CD4-positive, CD25-positive, alpha-beta regulatory T cell (primary cell): ENCODE measurements around the gene KCNAB2. TPM values are rescaled to one million over a fixed set of nuclear protein-coding genes. Genes with fewer than 3 reads are reported as not detected.

Experiments used
- ATAC-seq, 2 donors: fragments of 150-1000 bp; cut with Tn5 transposase; one replicate each; pipeline ENCODE4 v1.10.0; 2021; ENCODE audit warnings: low read depth in 2 of 2, moderate number of reproducible peaks in 2 of 2, moderate library complexity in 1 of 2
- DNase-seq, 3 donors: peaks; one replicate each; pipeline versions ENCODE4 v3.0.0 to v3.0.0-alpha.2; 2012 to 2022; ENCODE audit warnings: mixed read lengths in 1 of 3
- H3K27ac ChIP-seq: one replicate; pipeline ENCODE4 v1.7.0; 2013; ENCODE audit warnings: mild to moderate bottlenecking, low read length; ENCODE audit not compliant: insufficient read depth, poor library complexity, severe bottlenecking
- H3K27me3 ChIP-seq: one replicate; pipeline ENCODE4 v1.7.0; 2013; ENCODE audit warnings: low read length; ENCODE audit not compliant: control insufficient read depth, insufficient read depth
- H3K36me3 ChIP-seq: one replicate; pipeline ENCODE4 v1.7.0; 2013; ENCODE audit warnings: mild to moderate bottlenecking, low read length, moderate library complexity; ENCODE audit not compliant: control insufficient read depth, insufficient read depth
- H3K4me1 ChIP-seq: 2 replicates; pipeline ENCODE4 v1.7.0; 2013; ENCODE audit warnings: mild to moderate bottlenecking, low read length; ENCODE audit not compliant: insufficient read depth, control insufficient read depth, poor library complexity, severe bottlenecking
- H3K4me3 ChIP-seq: one replicate; pipeline ENCODE4 v1.7.0; 2013; ENCODE audit warnings: low read depth, mild to moderate bottlenecking, low read length, moderate library complexity
- H3K9me3 ChIP-seq, 2 experiments: 1 replicate in 1 of 2; 2 replicates in 1 of 2; pipeline ENCODE4 v1.7.0; 2013; ENCODE audit warnings: low read length in 2 of 2, mild to moderate bottlenecking in 1 of 2, moderate library complexity in 1 of 2; ENCODE audit not compliant: control insufficient read depth in 2 of 2
- H3K27ac Mint-ChIP-seq, 3 donors: one replicate each; pipeline ENCODE4 v1.8.0; 2020 to 2022; ENCODE audit warnings: mild to moderate bottlenecking in 3 of 3, mixed read lengths in 3 of 3, moderate library complexity in 2 of 3
- H3K27me3 Mint-ChIP-seq: one replicate; pipeline ENCODE4 v1.8.0; 2022; ENCODE audit warnings: mild to moderate bottlenecking, mixed read lengths
- H3K36me3 Mint-ChIP-seq: one replicate; pipeline ENCODE4 v1.8.0; 2020; ENCODE audit warnings: mixed read lengths
- H3K4me1 Mint-ChIP-seq, 4 donors: one replicate each; pipeline ENCODE4 v1.8.0; 2020 to 2022; ENCODE audit warnings: mixed read lengths in 4 of 4, mild to moderate bottlenecking in 1 of 4
- H3K4me3 Mint-ChIP-seq, 4 donors: one replicate each; pipeline ENCODE4 v1.8.0; 2020 to 2022; ENCODE audit warnings: mild to moderate bottlenecking in 4 of 4, mixed read lengths in 4 of 4, moderate library complexity in 3 of 4
- H3K9me3 Mint-ChIP-seq, 7 donors: one replicate each; pipeline ENCODE4 v1.8.0; 2020 to 2022; ENCODE audit warnings: mixed read lengths in 7 of 7, mild to moderate bottlenecking in 3 of 7, moderate library complexity in 2 of 7
- polyA plus RNA-seq, 4 donors: library from polyadenylated mRNA; unstranded; fragments of 300-500 nt; fragmentation: Illumina TruSeq; gene quantifications; one replicate each; pipeline ENCODE4 v1.2.3, GENCODE V29; 2021
- total RNA-seq: library from RNA; stranded (reverse); gene quantifications from one replicate; pipeline ENCODE4 v1.2.3, GENCODE V29; 2022

Gene KCNAB2
- 244 TPM for total RNA-seq
- 10 to 100 TPM; 21.2 to 28.6 (median 26.5) TPM for polyA plus RNA-seq

GRCh38 chr1:6045561-6045960 lies at the start of gene KCNAB2:
Gene KCNAB2 (plus strand): TSS chr1:6045888. CDS start chr1:6051537, 5,649 bp downstream.
- H3K9me3 ChIP-seq = no peaks in the 10 kb centered on the region
- no peaks in the 10 kb centered on the region for H3K27me3 ChIP-seq
- H3K27ac Mint-ChIP-seq = peak within 1 kb of the TSS in 1 of 3 donors; percentile 55
- peaks cover 0 to 40% (median 9%) of the 10 kb centered on the region in 4 donors for H3K4me1 Mint-ChIP-seq
- H3K36me3 Mint-ChIP-seq = peaks cover 16% of the 10 kb centered on the region
- H3K4me1 ChIP-seq = peaks cover 3% of the 10 kb centered on the region
- DNase-seq (no peak), ATAC-seq (no peak)
- H3K27me3 Mint-ChIP-seq = no peaks in the 10 kb centered on the region
- no peak within 1 kb of the TSS for H3K4me3 ChIP-seq
- no peak within 1 kb of the TSS for H3K27ac ChIP-seq
- no peaks in the 10 kb centered on the region for H3K9me3 Mint-ChIP-seq
- H3K36me3 ChIP-seq = peaks cover 81% of the 10 kb centered on the region
- H3K4me3 Mint-ChIP-seq = no peak within 1 kb of the TSS

- DNase-seq = no peak
- H3K4me3 ChIP-seq = no peak overlapping the region
- H3K27ac Mint-ChIP-seq = peak overlapping the region in 2 of 3 donors; percentile 20 to 46
Observed at GRCh38 chr1:5996641-5997270, 48.9 kb upstream of the KCNAB2 start.

GRCh38 chr1:5997316-5997715 lies 48.4 kb upstream of the KCNAB2 start:
- Histone ChIP-seq H3K4me1 (peaks cover 39% of the 10 kb centered on the region), H3K4me3 (no peak overlapping the region), H3K27ac (no peak overlapping the region), H3K9me3 (no peaks in the 10 kb centered on the region), H3K36me3 (peaks cover 12% of the 10 kb centered on the region), H3K27me3 (no peaks in the 10 kb centered on the region)
- DNase-seq (no peak), ATAC-seq (no peak)
- Mint-ChIP-seq H3K4me3 (peak overlapping the region in 2 of 4 donors; percentile 52 to 70), H3K27ac (peak overlapping the region in 1 of 3 donors; percentile 71), H3K9me3 (no peaks in the 10 kb centered on the region), H3K27me3 (peaks cover 5% of the 10 kb centered on the region), H3K4me1 (peaks cover 0 to 68% (median 23%) of the 10 kb centered on the region in 4 donors), H3K36me3 (peaks cover 3% of the 10 kb centered on the region)

More at GRCh38 chr1:5996641-5997270, 48.9 kb upstream of the KCNAB2 start:
- Mint-ChIP-seq H3K36me3 (peaks cover 3% of the 10 kb centered on the region), H3K4me1 (peaks cover 0 to 66% (median 23%) of the 10 kb centered on the region in 4 donors), H3K9me3 (no peaks in the 10 kb centered on the region), H3K4me3 (peak overlapping the region in 2 of 4 donors; percentile 50 to 73), H3K27me3 (peaks cover 5% of the 10 kb centered on the region)
- Histone ChIP-seq H3K27ac (no peak overlapping the region), H3K27me3 (no peaks in the 10 kb centered on the region), H3K4me1 (peaks cover 35% of the 10 kb centered on the region), H3K36me3 (peaks cover 12% of the 10 kb centered on the region), H3K9me3 (no peaks in the 10 kb centered on the region)
- ATAC-seq = no peak

- Mint-ChIP-seq H3K27ac (peak overlapping the region in 2 of 3 donors; percentile 32 to 59), H3K27me3 (peaks cover 5% of the 10 kb centered on the region), H3K4me3 (peak overlapping the region in 2 of 4 donors; percentile 43 to 71), H3K9me3 (no peaks in the 10 kb centered on the region), H3K4me1 (peaks cover 0 to 64% (median 23%) of the 10 kb centered on the region in 4 donors), H3K36me3 (peaks cover 4% of the 10 kb centered on the region)
- H3K9me3 ChIP-seq = no peaks in the 10 kb centered on the region
- peaks cover 36% of the 10 kb centered on the region for H3K4me1 ChIP-seq
- no peak overlapping the region for H3K4me3 ChIP-seq
- H3K27me3 ChIP-seq = no peaks in the 10 kb centered on the region
- ATAC-seq (no peak), DNase-seq (no peak)
- H3K36me3 ChIP-seq = peaks cover 12% of the 10 kb centered on the region
- H3K27ac ChIP-seq = no peak overlapping the region
Observed at GRCh38 chr1:5998051-5998905, 47.4 kb upstream of the KCNAB2 start.

- Histone ChIP-seq H3K36me3 (peaks cover 12% of the 10 kb centered on the region), H3K4me1 (peaks cover 29% of the 10 kb centered on the region), H3K27ac (no peak overlapping the region), H3K27me3 (no peaks in the 10 kb centered on the region), H3K9me3 (no peaks in the 10 kb centered on the region), H3K4me3 (no peak overlapping the region)
- peak overlapping the region in 1 of 4 donors; percentile 71 for H3K4me3 Mint-ChIP-seq
- peaks cover 10% of the 10 kb centered on the region for H3K36me3 Mint-ChIP-seq
- H3K9me3 Mint-ChIP-seq = no peaks in the 10 kb centered on the region
- DNase-seq (no peak), ATAC-seq (no peak)
- H3K4me1 Mint-ChIP-seq = peaks cover 0 to 64% (median 19%) of the 10 kb centered on the region in 4 donors
- peak overlapping the region in 1 of 3 donors; percentile 38 for H3K27ac Mint-ChIP-seq
- peaks cover under 1% of the 10 kb centered on the region for H3K27me3 Mint-ChIP-seq
Observed at GRCh38 chr1:5998906-5999301, 46.8 kb upstream of the KCNAB2 start.

GRCh38 chr1:5999711-6000443 lies 45.8 kb upstream of the KCNAB2 start:
- peak overlapping the region in 1 of 3 donors; percentile 77 for H3K27ac Mint-ChIP-seq
- H3K4me3 ChIP-seq = no peak overlapping the region
- H3K36me3 ChIP-seq = peaks cover 12% of the 10 kb centered on the region
- no peaks in the 10 kb centered on the region for H3K27me3 Mint-ChIP-seq
- no peaks in the 10 kb centered on the region for H3K9me3 Mint-ChIP-seq
- peaks cover 10% of the 10 kb centered on the region for H3K36me3 Mint-ChIP-seq
- peaks cover 20% of the 10 kb centered on the region for H3K4me1 ChIP-seq
- no peaks in the 10 kb centered on the region for H3K9me3 ChIP-seq
- peaks cover 0 to 61% (median 15%) of the 10 kb centered on the region in 4 donors for H3K4me1 Mint-ChIP-seq
- H3K4me3 Mint-ChIP-seq = no peak overlapping the region
- ATAC-seq (no peak), DNase-seq (no peak)
- H3K27ac ChIP-seq = no peak overlapping the region
- no peaks in the 10 kb centered on the region for H3K27me3 ChIP-seq

GRCh38 chr1:6000444-6001288 lies 45.0 kb upstream of the KCNAB2 start:
- H3K9me3 ChIP-seq = no peaks in the 10 kb centered on the region
- peak overlapping the region in 1 of 4 donors; percentile 54 for H3K4me3 Mint-ChIP-seq
- peaks cover 10% of the 10 kb centered on the region for H3K36me3 ChIP-seq
- H3K4me1 Mint-ChIP-seq = peaks cover 0 to 55% (median 11%) of the 10 kb centered on the region in 4 donors
- H3K4me3 ChIP-seq = no peak overlapping the region
- H3K27ac Mint-ChIP-seq = peak overlapping the region in 2 of 3 donors; percentile 61 to 85
- ATAC-seq = no peak
- peaks cover 10% of the 10 kb centered on the region for H3K36me3 Mint-ChIP-seq
- no peaks in the 10 kb centered on the region for H3K27me3 Mint-ChIP-seq
- H3K9me3 Mint-ChIP-seq = no peaks in the 10 kb centered on the region
- H3K27me3 ChIP-seq = no peaks in the 10 kb centered on the region
- peaks cover 12% of the 10 kb centered on the region for H3K4me1 ChIP-seq
- DNase-seq = no peak
- no peak overlapping the region for H3K27ac ChIP-seq
